GM23338 (cell line): ENCODE measurements around the gene GRIN3A. TPM values are rescaled to one million over a fixed set of nuclear protein-coding genes. Genes with fewer than 3 reads are reported as not detected.

Experiments used
- ATAC-seq: fragments of 200-7000 bp; cut with Tn5 transposase; 3 replicates; pipeline ENCODE4 v1.9.1; 2020
- DNase-seq: peaks from one replicate; pipeline ENCODE4 v3.0.0-alpha.2; 2015; ENCODE audit warnings: low spot score
- H2AFZ ChIP-seq: fragments of 200-600 bp; sonication (generic); 2 replicates; pipeline ENCODE4 v1.8.0; 2016; ENCODE audit warnings: antibody characterized with exemption, mild to moderate bottlenecking, moderate library complexity
- H3F3A ChIP-seq: fragments of 200-600 bp; sonication (generic); replicated peaks from 2 replicates; pipeline ENCODE4 v1.8.0; 2017; ENCODE audit warnings: antibody characterized with exemption, mixed run types, low read depth
- H3K27ac ChIP-seq: fragments of 200-600 bp; sonication (generic); 2 replicates; pipeline ENCODE4 v1.6.1; 2016; ENCODE audit warnings: low read depth
- H3K27me3 ChIP-seq: fragments of 200-600 bp; sonication (generic); 2 replicates; pipeline ENCODE4 v1.8.0; 2016; ENCODE audit warnings: mild to moderate bottlenecking, mixed run types, moderate library complexity; ENCODE audit not compliant: insufficient read depth
- H3K36me3 ChIP-seq: fragments of 200-600 bp; sonication (generic); 2 replicates; pipeline ENCODE4 v1.8.0; 2016; ENCODE audit warnings: mild to moderate bottlenecking; ENCODE audit not compliant: insufficient read depth
- H3K4me1 ChIP-seq: fragments of 200-600 bp; sonication (generic); 2 replicates; pipeline ENCODE4 v1.8.0; 2016; ENCODE audit warnings: mild to moderate bottlenecking, moderate library complexity; ENCODE audit not compliant: insufficient read depth
- H3K4me2 ChIP-seq: fragments of 200-600 bp; sonication (generic); 2 replicates; pipeline ENCODE4 v1.7.1; 2017; ENCODE audit warnings: mixed run types
- H3K4me3 ChIP-seq: fragments of 200-600 bp; sonication (generic); 2 replicates; pipeline ENCODE4 v1.6.1; 2016; ENCODE audit warnings: mixed run types
- H3K79me2 ChIP-seq: fragments of 200-600 bp; sonication (generic); replicated peaks from 2 replicates; pipeline ENCODE4 v1.8.0; 2017; ENCODE audit warnings: mild to moderate bottlenecking; ENCODE audit not compliant: insufficient read depth
- H3K9me2 ChIP-seq: fragments of 200-600 bp; sonication (generic); 2 replicates; pipeline ENCODE4 v1.8.0; 2017; ENCODE audit not compliant: insufficient read depth
- H4K20me1 ChIP-seq: fragments of 200-600 bp; sonication (generic); replicated peaks from 2 replicates; pipeline ENCODE4 v1.8.0; 2017; ENCODE audit warnings: mild to moderate bottlenecking; ENCODE audit not compliant: insufficient read depth
- H3K27ac Mint-ChIP-seq: 2 replicates; pipeline ENCODE4 v1.8.0; 2020; ENCODE audit warnings: inconsistent platforms, mild to moderate bottlenecking, moderate library complexity, mixed read lengths
- H3K27me3 Mint-ChIP-seq: 3 replicates; pipeline ENCODE4 v1.8.0; 2022; ENCODE audit warnings: low read depth, mild to moderate bottlenecking, moderate library complexity, mixed read lengths, inconsistent platforms; ENCODE audit not compliant: insufficient read depth, poor library complexity
- H3K36me3 Mint-ChIP-seq: 3 replicates; pipeline ENCODE4 v1.8.0; 2021; ENCODE audit warnings: low read depth, mild to moderate bottlenecking, inconsistent platforms, moderate library complexity, mixed read lengths
- H3K4me1 Mint-ChIP-seq: 3 replicates; pipeline ENCODE4 v1.8.0; 2020; ENCODE audit warnings: mild to moderate bottlenecking, inconsistent platforms, mixed read lengths
- H3K4me3 Mint-ChIP-seq: 3 replicates; pipeline ENCODE4 v1.8.0; 2021; ENCODE audit warnings: moderate library complexity, mild to moderate bottlenecking, inconsistent platforms, mixed read lengths
- H3K9me3 Mint-ChIP-seq: 3 replicates; pipeline ENCODE4 v1.8.0; 2020; ENCODE audit warnings: moderate library complexity, mild to moderate bottlenecking, inconsistent platforms, mixed read lengths
- CREB1 ChIP-seq: fragments of 250-450 bp; sonication (Bioruptor Pico); IDR thresholded peaks from 2 replicates; pipeline ENCODE4 v1.5.0; 2020; ENCODE audit warnings: low read depth, mild to moderate bottlenecking, moderate library complexity
- EZH2 ChIP-seq: fragments of 200-600 bp; sonication (generic); IDR thresholded peaks from one replicate; pipeline ENCODE4 v1.8.0; 2017; ENCODE audit warnings: antibody characterized with exemption, mild to moderate bottlenecking, low read depth; ENCODE audit not compliant: unreplicated experiment
- EZH2phosphoT487 ChIP-seq: fragments of 200-600 bp; sonication (generic); IDR thresholded peaks from one replicate; pipeline ENCODE4 v1.8.1; 2018; ENCODE audit warnings: antibody characterized with exemption; ENCODE audit not compliant: unreplicated experiment
- JUNB ChIP-seq: IDR thresholded peaks from one replicate; pipeline ENCODE4 v1.6.1; 2016; ENCODE audit warnings: antibody characterized with exemption; ENCODE audit not compliant: unreplicated experiment
- NANOG ChIP-seq: IDR thresholded peaks from 2 replicates; pipeline ENCODE4 v1.6.1; 2016; ENCODE audit warnings: antibody characterized with exemption, borderline replicate concordance
- POLR2AphosphoS5 ChIP-seq: IDR thresholded peaks from 2 replicates; pipeline ENCODE4 v1.6.1; 2016; ENCODE audit warnings: antibody characterized with exemption, low read depth
- STAT1 ChIP-seq: IDR thresholded peaks from one replicate; pipeline ENCODE4 v1.6.1; 2016; ENCODE audit warnings: antibody characterized with exemption; ENCODE audit not compliant: unreplicated experiment
- ZNF114 ChIP-seq: fragments of 250-450 bp; sonication (Bioruptor Pico); IDR thresholded peaks from 2 replicates; pipeline ENCODE4 v1.5.0; 2020; ENCODE audit warnings: mild to moderate bottlenecking, moderate library complexity
- polyA plus RNA-seq: library from polyadenylated mRNA; unstranded; fragments of >200 nt; fragmentation: Nextera tagmentation; extraction: Ambion mirVana; gene quantifications from 2 replicates; pipeline ENCODE4 v1.2.1, GENCODE V29; 2016
- total RNA-seq: library from RNA; depleted of rRNA; stranded (reverse); fragments of >200 nt; shearing (Covaris generic); gene quantifications from 2 replicates; pipeline ENCODE4 v1.2.3, GENCODE V29; 2014
- TF ChIP-seq, protein P1 (sequence below), 2 experiments: fragments of 200-600 bp in 1 of 2; sonication (generic) in 1 of 2; conservative IDR thresholded peaks; 2 replicates each; pipeline versions ENCODE4 v1.5.1 to v1.6.1; 2016 to 2017; ENCODE audit warnings: antibody characterized with exemption in 2 of 2, low read depth in 2 of 2, mild to moderate bottlenecking in 2 of 2, moderate library complexity in 1 of 2
- TF ChIP-seq, protein P2 (sequence below): IDR thresholded peaks from one replicate; pipeline ENCODE4 v1.6.1; 2018; ENCODE audit warnings: antibody characterized with exemption; ENCODE audit not compliant: unreplicated experiment
- TF ChIP-seq, protein P3 (sequence below): fragments of 250-450 bp; sonication (Bioruptor Pico); IDR thresholded peaks from 2 replicates; pipeline ENCODE4 v1.5.0; 2020; ENCODE audit warnings: mild to moderate bottlenecking, moderate library complexity
- TF ChIP-seq, protein P4 (sequence below): IDR thresholded peaks from 2 replicates; pipeline ENCODE4 v1.6.1; 2016; ENCODE audit warnings: antibody characterized with exemption

GRIN3A gene
- total and polyA plus RNA-seq, 2 experiments from 2014 or later, result 0.03 to 0.05 TPM

DNA sequence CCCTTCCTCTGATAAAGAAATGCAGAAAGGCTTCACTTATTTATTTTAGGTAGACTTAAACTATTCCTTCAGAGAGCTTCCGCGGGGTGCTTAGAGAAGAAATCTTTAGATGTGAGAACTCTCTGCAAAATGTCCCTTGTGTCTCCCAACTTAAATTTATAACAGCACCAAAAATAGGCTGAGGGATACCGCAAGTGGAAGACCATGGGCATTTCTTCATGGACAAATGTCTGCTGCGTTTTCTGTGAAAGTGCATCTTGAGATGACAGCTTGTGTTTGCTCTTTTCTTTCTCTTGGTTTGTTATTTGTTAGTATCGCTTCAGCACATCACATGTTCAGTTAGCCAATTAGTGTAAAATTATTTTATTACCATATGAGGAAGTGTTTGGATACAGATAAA lies 15.3 kb upstream of the GRIN3A start:
- Histone ChIP-seq H3K36me3 (no peaks in the 10 kb centered on the region), H2AFZ (no peak overlapping the region), H3K9me2 (no peaks in the 10 kb centered on the region), H3K27ac (no peak overlapping the region), H3K4me3 (no peak overlapping the region), H3K27me3 (no peaks in the 10 kb centered on the region), H4K20me1 (no peaks in the 10 kb centered on the region), H3K4me2 (no peak overlapping the region), H3K79me2 (no peaks in the 10 kb centered on the region), H3K4me1 (no peaks in the 10 kb centered on the region), H3F3A (no peaks in the 10 kb centered on the region)
- Mint-ChIP-seq H3K4me1 (no peaks in the 10 kb centered on the region), H3K9me3 (peaks cover 24% of the 10 kb centered on the region; the same call in 2 of the 3 replicates), H3K36me3 (no peaks in the 10 kb centered on the region), H3K4me3 (no peak overlapping the region), H3K27ac (no peak overlapping the region), H3K27me3 (no peaks in the 10 kb centered on the region)
- ATAC-seq (no peak), DNase-seq (no peak)
- TF ChIP-seq, protein P1, sequence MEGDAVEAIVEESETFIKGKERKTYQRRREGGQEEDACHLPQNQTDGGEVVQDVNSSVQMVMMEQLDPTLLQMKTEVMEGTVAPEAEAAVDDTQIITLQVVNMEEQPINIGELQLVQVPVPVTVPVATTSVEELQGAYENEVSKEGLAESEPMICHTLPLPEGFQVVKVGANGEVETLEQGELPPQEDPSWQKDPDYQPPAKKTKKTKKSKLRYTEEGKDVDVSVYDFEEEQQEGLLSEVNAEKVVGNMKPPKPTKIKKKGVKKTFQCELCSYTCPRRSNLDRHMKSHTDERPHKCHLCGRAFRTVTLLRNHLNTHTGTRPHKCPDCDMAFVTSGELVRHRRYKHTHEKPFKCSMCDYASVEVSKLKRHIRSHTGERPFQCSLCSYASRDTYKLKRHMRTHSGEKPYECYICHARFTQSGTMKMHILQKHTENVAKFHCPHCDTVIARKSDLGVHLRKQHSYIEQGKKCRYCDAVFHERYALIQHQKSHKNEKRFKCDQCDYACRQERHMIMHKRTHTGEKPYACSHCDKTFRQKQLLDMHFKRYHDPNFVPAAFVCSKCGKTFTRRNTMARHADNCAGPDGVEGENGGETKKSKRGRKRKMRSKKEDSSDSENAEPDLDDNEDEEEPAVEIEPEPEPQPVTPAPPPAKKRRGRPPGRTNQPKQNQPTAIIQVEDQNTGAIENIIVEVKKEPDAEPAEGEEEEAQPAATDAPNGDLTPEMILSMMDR (conservative IDR thresholded peaks at IDR 0.05; ENCODE audit: low read depth in 2 of 2), result no peak
- no peak for TF ChIP-seq EZH2
- no peak for TF ChIP-seq ZNF114 (CRISPR knock-in tag)
- TF ChIP-seq NANOG, result no peak
- no peak for TF ChIP-seq STAT1
- TF ChIP-seq, protein P2, sequence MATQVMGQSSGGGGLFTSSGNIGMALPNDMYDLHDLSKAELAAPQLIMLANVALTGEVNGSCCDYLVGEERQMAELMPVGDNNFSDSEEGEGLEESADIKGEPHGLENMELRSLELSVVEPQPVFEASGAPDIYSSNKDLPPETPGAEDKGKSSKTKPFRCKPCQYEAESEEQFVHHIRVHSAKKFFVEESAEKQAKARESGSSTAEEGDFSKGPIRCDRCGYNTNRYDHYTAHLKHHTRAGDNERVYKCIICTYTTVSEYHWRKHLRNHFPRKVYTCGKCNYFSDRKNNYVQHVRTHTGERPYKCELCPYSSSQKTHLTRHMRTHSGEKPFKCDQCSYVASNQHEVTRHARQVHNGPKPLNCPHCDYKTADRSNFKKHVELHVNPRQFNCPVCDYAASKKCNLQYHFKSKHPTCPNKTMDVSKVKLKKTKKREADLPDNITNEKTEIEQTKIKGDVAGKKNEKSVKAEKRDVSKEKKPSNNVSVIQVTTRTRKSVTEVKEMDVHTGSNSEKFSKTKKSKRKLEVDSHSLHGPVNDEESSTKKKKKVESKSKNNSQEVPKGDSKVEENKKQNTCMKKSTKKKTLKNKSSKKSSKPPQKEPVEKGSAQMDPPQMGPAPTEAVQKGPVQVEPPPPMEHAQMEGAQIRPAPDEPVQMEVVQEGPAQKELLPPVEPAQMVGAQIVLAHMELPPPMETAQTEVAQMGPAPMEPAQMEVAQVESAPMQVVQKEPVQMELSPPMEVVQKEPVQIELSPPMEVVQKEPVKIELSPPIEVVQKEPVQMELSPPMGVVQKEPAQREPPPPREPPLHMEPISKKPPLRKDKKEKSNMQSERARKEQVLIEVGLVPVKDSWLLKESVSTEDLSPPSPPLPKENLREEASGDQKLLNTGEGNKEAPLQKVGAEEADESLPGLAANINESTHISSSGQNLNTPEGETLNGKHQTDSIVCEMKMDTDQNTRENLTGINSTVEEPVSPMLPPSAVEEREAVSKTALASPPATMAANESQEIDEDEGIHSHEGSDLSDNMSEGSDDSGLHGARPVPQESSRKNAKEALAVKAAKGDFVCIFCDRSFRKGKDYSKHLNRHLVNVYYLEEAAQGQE, result no peak
- TF ChIP-seq CREB1 (CRISPR knock-in tag), result no peak
- TF ChIP-seq, protein P3, sequence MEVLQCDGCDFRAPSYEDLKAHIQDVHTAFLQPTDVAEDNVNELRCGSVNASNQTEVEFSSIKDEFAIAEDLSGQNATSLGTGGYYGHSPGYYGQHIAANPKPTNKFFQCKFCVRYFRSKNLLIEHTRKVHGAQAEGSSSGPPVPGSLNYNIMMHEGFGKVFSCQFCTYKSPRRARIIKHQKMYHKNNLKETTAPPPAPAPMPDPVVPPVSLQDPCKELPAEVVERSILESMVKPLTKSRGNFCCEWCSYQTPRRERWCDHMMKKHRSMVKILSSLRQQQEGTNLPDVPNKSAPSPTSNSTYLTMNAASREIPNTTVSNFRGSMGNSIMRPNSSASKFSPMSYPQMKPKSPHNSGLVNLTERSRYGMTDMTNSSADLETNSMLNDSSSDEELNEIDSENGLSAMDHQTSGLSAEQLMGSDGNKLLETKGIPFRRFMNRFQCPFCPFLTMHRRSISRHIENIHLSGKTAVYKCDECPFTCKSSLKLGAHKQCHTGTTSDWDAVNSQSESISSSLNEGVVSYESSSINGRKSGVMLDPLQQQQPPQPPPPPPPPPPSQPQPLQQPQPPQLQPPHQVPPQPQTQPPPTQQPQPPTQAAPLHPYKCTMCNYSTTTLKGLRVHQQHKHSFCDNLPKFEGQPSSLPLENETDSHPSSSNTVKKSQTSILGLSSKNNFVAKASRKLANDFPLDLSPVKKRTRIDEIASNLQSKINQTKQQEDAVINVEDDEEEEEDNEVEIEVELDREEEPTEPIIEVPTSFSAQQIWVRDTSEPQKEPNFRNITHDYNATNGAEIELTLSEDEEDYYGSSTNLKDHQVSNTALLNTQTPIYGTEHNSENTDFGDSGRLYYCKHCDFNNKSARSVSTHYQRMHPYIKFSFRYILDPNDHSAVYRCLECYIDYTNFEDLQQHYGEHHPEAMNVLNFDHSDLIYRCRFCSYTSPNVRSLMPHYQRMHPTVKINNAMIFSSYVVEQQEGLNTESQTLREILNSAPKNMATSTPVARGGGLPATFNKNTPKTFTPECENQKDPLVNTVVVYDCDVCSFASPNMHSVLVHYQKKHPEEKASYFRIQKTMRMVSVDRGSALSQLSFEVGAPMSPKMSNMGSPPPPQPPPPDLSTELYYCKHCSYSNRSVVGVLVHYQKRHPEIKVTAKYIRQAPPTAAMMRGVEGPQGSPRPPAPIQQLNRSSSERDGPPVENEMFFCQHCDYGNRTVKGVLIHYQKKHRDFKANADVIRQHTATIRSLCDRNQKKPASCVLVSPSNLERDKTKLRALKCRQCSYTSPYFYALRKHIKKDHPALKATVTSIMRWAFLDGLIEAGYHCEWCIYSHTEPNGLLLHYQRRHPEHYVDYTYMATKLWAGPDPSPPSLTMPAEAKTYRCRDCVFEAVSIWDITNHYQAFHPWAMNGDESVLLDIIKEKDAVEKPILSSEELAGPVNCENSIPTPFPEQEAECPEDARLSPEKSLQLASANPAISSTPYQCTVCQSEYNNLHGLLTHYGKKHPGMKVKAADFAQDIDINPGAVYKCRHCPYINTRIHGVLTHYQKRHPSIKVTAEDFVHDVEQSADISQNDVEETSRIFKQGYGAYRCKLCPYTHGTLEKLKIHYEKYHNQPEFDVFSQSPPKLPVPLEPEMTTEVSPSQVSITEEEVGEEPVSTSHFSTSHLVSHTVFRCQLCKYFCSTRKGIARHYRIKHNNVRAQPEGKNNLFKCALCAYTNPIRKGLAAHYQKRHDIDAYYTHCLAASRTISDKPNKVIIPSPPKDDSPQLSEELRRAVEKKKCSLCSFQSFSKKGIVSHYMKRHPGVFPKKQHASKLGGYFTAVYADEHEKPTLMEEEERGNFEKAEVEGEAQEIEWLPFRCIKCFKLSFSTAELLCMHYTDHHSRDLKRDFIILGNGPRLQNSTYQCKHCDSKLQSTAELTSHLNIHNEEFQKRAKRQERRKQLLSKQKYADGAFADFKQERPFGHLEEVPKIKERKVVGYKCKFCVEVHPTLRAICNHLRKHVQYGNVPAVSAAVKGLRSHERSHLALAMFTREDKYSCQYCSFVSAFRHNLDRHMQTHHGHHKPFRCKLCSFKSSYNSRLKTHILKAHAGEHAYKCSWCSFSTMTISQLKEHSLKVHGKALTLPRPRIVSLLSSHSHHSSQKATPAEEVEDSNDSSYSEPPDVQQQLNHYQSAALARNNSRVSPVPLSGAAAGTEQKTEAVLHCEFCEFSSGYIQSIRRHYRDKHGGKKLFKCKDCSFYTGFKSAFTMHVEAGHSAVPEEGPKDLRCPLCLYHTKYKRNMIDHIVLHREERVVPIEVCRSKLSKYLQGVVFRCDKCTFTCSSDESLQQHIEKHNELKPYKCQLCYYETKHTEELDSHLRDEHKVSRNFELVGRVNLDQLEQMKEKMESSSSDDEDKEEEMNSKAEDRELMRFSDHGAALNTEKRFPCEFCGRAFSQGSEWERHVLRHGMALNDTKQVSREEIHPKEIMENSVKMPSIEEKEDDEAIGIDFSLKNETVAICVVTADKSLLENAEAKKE (CRISPR knock-in tag), result no peak
- TF ChIP-seq POLR2AphosphoS5, result no peak
- TF ChIP-seq, protein P4, sequence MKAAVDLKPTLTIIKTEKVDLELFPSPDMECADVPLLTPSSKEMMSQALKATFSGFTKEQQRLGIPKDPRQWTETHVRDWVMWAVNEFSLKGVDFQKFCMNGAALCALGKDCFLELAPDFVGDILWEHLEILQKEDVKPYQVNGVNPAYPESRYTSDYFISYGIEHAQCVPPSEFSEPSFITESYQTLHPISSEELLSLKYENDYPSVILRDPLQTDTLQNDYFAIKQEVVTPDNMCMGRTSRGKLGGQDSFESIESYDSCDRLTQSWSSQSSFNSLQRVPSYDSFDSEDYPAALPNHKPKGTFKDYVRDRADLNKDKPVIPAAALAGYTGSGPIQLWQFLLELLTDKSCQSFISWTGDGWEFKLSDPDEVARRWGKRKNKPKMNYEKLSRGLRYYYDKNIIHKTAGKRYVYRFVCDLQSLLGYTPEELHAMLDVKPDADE, result no peak
- no peak for TF ChIP-seq EZH2phosphoT487
- TF ChIP-seq JUNB, result no peak
